HG02759 (cell line): Measurements from ENCODE around the gene RNF213.

Source experiments
- ATAC-seq: cut with Tn5 transposase; IDR thresholded peaks from one replicate; pipeline ENCODE4 v1.9.1; 2021; ENCODE audit warnings: mild to moderate bottlenecking, moderate library complexity; ENCODE audit not compliant: unreplicated experiment

Gene RNF213

DNA sequence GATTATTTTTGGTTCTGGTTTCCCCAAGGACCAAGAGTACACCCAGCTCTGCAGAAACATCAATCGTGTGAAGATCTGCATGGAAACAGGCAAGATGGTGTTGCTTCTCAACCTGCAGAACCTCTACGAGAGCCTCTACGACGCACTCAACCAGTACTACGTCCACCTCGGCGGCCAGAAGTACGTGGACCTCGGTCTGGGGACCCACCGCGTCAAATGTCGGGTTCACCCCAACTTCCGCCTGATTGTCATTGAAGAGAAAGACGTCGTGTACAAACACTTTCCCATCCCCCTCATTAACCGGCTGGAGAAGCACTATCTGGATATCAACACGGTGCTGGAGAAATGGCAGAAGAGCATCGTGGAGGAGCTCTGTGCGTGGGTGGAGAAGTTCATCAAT lies 86.9 kb downstream of the RNF213 start:
- no peak for ATAC-seq

GRCh38 chr17:80347948-80348351 lies 87.3 kb downstream of the RNF213 start:
- ATAC-seq: no peak

- no peak for ATAC-seq
These were observed 88.0 kb downstream of the RNF213 start for GRCh38 chr17:80348551-80349150.

DNA sequence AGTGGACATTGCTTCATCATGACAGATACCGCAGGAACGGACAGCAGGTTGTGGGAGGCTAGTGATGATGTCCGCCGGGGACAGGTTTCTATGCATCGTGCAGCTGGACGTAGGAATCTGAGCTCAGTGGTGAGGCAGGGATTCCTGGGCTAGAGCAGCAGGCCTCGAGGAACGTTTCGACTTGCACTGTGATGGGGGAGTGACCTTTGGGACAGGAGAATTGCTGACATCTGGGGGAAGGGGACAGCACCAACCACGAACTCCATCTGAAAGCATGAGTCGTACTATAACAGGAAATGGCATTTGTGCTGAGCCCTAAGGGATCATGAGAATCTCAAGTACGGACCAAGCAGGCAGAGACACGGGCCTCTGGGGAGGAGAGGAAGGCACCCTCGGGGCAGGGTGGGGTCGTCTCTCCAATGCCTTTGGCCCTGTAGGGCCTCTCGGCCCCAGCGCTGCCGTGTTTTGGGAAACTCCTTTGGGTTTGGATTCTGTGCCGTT lies 88.5 kb downstream of the RNF213 start:
- ATAC-seq: no peak

GRCh38 chr17:80349751-80350150 lies 89.1 kb downstream of the RNF213 start:
- no peak for ATAC-seq

DNA sequence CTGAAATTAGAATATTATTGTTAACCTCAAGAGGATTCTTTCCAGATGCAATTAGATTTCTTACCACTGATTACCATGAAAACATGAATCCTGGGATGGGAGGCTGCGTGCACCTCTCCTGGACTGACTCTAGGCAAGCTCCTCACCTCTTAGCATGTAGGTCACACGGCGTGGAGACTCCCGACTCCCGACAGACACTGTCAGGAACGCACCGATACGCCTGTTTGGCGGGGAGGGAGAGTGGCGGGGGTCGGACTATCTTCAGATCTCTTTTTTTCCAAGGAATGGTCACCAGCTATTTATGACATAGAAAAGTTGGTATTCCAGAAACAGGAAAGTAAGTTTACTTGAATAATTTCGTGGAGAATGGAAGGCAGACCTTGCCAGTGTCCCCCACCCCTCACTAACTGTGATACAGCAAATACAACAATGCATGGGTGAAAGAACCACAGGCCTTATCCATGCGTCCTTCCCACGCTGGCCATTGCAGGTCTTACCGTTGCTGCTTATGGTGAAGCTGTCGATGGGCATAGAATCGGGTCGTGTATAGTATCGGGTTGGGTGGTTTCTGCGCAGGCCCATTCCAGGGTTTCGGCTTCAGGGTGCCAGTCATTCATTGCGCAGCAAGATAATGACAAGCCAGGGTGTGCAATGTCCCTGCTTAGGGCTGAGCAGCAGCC lies 91.7 kb downstream of the RNF213 start:
- ATAC-seq: no peak

GRCh38 chr17:80352991-80353665 lies 92.5 kb downstream of the RNF213 start:
- no peak for ATAC-seq

- no peak for ATAC-seq
These were observed 93.1 kb downstream of the RNF213 start for GRCh38 chr17:80353718-80354275.

GRCh38 chr17:80354336-80354735 lies 93.7 kb downstream of the RNF213 start:
- no peak for ATAC-seq

GRCh38 chr17:80356231-80356856 lies 95.7 kb downstream of the RNF213 start:
- ATAC-seq: no peak

- ATAC-seq: no peak
These were observed 97.5 kb downstream of the RNF213 start for GRCh38 chr17:80358131-80358530.

DNA sequence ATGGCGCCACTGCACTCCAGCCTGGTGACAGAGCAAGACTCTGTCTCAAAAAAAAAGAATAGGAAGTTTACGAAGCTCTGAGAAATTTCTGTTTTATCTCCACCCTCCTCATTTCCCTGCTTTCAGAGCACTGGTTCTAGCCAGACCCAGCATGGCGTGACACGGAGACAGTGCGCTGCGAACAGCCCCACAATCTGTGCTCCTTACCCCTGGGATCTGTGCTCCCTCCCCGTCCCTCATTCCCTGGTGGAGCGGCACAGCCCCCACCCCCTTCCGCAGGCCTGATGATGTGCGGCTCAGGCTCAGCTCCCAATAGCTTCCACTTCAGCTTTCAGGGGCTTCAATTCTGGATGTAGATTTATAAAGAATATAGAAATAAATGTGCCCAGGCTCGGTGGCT lies 98.2 kb downstream of the RNF213 start:
- ATAC-seq: no peak

DNA sequence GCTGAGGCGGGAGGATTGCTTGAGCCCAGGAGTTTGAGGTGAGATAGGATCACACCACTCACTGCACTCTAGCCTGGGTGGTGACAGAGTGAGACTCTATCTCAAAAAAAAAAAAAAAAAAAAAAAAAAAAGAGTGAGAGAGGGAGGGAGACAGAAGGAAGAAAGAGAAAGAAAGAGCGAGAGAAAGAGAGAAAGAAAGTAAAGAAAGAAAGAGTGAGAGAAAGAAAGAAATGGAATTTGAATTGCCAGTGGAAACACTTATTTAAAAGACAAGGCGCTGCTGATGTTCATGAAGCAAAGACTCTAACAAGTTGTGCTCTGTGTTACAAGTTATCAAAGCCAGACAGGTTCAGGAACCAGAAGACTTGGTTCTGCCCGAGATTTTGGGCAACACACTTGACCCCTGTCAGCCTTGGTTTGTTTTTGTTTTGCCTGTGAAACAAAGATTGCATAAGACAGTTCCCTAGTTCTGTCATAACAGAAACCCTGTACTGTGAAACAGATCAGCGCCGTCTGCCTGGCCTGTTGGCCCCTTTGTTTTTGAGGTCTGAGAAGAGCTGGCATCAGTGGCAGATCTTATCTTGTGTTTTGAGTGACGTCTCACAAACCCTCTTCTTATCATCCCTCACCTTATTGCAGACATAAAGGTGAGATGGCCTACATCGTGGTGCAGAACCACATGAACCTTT lies 98.9 kb downstream of the RNF213 start:
- no peak for ATAC-seq

- ATAC-seq: no peak
These were observed 99.7 kb downstream of the RNF213 start for GRCh38 chr17:80360396-80360795.

DNA sequence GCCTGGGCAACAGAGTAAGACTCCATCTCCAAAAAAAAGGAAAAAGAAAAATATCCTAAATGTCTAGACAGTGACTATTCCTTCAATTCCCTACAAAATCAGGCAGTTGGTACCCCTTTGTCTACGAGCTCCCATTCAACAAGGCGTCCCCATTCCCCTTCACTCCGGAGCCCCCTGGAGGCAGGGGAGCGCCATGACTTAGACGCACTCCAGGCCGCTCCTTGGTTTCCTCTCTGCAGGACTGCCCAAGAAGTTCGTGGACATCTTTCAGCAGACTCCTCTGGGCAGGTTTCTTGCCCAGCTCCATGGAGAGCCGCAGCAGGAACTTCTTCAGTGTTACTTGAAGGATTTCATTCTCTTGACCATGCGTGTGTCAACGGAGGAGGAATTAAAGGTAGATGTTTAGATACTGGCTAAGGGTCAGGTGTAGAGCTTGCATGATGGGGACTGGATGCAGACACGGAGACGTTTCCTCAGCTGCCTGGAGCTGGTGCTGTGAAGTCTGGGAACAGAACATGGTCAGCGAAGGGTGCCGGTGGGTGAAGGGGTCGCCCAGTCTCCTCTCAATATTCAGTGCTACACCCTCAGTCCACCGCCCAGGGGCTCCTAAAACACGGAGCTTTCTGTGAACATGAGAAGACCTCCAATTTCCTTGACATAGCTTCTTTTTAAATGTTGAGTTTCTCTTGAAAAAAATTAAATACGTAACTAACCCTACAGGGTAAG lies 101.0 kb downstream of the RNF213 start:
- ATAC-seq: no peak

DNA sequence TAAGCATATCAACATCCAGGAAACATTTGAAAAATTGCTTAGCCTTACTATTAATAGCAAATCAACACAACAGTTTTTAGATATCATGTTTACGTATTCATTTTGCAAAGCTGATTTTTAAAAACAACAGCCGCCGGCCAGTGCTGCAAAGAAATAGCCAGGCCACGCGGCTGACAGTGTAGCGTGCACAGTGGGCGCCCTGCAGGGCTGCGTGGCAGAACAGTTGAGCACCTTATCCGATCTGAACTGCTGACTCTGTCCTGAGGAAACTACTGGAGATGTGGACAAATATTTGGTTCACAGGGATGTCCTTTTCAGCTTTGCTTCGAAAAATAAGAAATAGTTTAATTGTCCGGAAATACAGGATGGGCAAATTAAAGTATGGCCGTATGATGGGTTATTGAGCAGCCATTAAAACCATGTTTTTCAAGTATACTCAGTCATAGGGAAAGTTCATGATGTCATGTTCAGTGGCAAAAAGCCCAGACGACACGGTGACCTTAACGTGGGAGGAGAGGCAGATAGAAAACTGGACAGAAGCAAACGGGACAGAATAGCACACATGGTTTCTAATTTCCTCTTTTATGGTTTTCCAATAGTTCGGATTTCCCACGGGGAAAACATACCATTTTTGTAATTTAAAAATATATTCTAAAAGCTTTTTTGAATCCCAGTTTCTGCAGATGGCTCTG lies 101.9 kb downstream of the RNF213 start:
- no peak for ATAC-seq

GRCh38 chr17:80363120-80363515 lies 102.5 kb downstream of the RNF213 start:
- no peak for ATAC-seq

DNA sequence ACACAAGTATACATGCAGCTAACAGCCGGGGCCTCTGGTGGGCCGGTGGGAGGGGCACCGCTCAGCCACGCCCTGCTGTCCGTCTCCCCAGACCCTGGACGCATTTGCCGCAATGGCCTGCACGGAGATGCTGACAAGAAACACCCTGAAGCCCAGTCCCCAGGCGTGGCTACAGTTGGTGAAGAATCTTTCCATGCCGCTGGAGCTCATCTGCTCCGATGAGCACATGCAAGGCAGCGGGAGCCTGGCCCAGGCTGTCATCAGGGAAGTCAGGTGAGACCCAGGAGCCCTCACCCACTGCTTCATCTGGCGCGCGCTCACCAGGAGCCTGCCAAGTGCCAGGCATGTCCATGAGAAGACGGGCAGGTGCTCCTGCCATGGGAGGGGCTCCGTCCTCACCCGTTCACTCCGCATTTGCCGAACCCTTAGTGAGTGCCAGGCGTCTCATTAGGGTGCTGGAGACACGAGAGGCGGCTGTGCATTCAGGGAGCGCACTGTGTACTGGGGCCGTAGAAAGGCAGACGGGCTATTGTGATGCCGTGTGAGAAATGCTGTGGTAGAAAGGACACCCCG lies 103.0 kb downstream of the RNF213 start:
- ATAC-seq: no peak

DNA sequence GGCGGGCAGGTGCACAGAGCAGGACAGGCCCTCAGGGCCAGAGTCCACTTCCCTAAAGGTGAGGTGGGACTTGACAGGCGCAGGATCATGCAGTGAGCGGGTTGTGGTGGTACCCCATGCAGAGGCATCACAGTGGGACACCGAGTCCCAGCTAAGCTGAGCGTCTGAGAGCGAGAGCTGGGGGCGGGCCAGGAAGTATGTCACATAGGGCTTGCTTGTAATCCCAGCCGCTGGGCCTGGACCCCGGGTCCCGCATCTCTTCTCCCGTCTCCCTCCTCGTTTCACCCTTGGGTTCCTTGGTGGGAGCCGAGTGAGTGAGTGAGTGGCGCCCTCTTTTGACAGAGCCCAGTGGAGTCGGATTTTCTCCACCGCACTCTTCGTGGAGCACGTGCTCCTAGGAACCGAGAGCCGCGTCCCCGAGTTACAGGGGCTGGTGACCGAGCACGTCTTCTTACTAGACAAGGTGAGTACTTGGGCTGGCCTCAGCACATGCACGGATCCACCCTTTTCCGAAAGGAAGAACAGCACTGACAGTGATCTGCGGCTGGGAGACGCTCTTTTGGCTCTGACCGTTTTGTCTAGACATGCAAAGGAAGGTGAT lies 103.5 kb downstream of the RNF213 start:
- ATAC-seq: no peak
